HG03439 (cell line): ENCODE measurements around the gene OSBPL10.

Experiments
- ATAC-seq: cut with Tn5 transposase; IDR thresholded peaks from one replicate; pipeline ENCODE4 v1.9.1; 2021; ENCODE audit warnings: mild to moderate bottlenecking, moderate library complexity; ENCODE audit not compliant: unreplicated experiment

OSBPL10 gene

DNA sequence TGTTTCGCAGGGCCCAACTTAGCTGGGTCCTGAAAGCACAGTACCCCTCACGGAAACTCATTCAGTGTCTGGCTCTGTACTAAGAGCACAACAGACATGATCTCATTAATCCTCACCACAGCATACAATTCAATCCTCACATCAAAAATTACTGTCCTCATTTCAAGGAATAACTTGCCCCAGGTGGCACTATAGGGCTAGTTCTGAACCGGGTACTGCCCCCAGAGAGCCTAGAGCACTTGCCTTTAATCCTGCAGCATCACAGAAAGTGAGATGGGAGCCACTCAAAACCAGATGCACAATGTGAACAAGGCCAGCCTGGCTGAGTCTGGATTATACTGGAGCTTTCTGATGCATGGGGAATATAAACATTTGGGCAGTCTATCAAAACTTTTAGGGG lies 122.6 kb downstream of the OSBPL10 start:
- no peak for ATAC-seq

DNA sequence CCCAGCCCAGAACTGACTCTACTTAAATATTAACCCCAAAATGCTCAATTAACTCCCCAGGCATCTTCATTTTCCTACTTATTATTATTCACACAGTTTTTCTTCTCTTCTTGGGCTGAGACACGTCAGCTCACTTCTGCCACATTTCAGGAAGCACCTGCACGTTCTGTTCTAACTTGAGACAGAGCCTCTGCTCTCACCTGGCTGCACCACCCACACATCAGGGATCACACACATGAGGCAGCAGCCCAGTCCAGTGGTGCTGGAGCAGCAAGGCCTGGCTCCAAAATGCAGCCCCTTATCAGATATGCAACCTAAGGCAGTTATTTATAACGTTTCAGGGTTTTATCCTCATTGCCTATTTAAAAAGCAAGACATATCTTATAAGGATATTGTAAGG lies 127.5 kb downstream of the OSBPL10 start:
- no peak for ATAC-seq

DNA sequence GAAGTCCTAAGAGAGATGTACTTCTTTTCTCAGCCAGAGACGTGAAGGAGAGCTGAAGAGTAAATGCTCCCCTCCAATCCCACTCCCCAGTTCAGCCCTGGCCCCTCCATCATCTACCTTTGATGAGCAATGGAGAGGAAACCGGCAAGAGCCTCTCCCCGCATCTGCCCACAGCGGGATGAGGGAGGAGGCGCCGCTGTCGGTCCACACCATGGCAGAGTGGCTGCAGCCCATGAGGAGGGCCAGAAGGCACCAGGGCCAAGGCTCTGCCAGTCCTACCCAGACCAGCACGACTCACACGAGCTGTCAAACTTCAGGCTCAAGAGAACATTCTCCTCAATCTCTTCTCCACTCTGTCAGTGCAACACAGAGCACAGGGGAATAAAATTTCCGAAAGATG lies 129.8 kb downstream of the OSBPL10 start:
- no peak for ATAC-seq

GRCh38 chr3:31848911-31849310 lies 132.2 kb downstream of the OSBPL10 start:
- ATAC-seq = no peak

DNA sequence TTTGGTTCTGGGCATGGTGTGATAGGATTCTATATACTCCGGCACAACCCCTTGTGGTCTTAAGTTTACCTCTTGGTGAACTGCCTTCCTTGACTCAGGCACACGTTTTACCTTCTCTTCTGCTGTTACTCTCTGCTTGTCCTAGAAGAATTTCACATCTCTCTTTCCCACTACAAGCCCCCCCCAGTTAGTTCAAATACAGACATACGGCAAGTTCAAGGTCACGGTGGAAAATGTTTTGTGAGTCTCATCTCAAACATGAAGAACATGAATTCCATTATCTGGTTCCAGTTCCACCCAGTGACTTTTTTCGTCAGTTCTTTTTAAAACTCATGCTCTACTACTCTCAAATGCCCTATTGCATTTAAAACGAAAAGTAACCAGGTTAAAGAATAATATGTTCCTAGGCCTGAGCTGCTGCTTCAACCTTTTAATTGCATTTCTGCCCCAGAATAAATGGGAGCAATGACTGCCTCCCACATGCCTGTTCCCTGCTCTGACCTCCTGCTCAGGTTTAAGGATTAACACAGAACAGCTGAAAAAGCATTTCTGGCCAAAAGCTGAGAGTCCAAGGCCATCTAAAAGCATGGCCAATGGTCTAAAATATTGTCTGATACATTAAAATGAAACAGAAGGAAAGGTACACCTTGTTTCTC lies 132.8 kb downstream of the OSBPL10 start:
- no peak for ATAC-seq

- no peak for ATAC-seq
Observed at GRCh38 chr3:31847760-31848159, 133.3 kb downstream of the OSBPL10 start.

- ATAC-seq = no peak
Observed at GRCh38 chr3:31841515-31841914, 139.5 kb downstream of the OSBPL10 start.

- ATAC-seq = no peak
Observed at GRCh38 chr3:31840252-31840651, 140.8 kb downstream of the OSBPL10 start.

DNA sequence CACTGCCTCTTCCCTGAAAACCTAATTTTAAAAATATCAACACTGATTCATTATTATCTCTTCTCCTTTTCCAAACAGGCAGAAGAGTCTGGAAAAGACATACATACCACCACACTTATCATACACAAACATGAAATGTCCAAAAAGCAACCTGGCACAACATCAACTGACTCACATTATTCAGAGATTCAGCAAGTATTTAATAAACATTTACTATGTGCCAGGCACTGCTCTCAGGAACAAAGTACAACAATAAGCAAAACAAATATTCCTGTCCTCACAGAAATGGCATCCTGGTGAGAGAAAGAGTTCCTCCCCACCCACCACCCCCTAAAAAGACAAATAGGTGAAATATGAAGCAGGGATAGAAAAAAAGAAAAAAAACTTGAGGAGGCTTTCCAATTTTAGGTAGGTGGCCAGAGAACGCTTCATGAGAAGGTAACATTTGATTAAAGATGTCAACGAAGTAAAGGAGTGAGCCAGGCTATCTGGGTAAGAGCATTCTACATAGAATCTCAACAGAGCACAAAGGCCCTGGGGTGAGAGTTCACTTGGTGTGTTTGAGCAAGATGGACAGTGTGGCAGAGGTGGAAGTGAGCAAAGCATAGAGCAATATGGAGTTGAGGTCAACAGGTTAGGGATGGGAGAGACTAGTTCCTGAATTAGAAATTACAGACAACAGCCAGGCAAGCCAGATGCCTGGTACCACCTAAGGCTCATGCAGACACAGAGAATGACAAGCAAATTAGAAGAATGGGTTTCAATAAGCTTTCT lies 141.7 kb downstream of the OSBPL10 start:
- ATAC-seq = no peak

- ATAC-seq = no peak
Observed at GRCh38 chr3:31836131-31837075, 144.7 kb downstream of the OSBPL10 start.

GRCh38 chr3:31833391-31834190 lies 147.5 kb downstream of the OSBPL10 start:
- ATAC-seq = no peak

- ATAC-seq = no peak
Observed at GRCh38 chr3:31832551-31832950, 148.5 kb downstream of the OSBPL10 start.

DNA sequence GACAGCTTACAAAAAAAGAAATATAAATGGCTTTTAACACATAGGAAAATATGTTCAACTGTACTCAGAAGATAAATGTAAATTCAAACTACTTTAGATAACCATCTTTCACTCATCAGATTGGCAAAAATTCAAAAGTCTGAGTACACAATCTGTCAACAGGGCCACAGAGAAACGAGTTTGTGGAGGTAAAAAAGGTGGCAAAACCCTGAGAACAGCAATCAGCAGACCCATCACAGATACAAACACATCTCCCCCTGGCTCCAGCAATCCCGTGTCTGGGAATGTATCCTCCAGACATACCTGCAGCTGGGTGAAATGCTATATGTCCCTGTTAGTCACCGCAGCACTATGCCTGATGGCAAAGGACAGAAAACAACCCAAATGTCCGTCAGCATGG lies 149.5 kb downstream of the OSBPL10 start:
- no peak for ATAC-seq

- ATAC-seq = no peak
Observed at GRCh38 chr3:31829826-31830426, 151.1 kb downstream of the OSBPL10 start.

- no peak for ATAC-seq
Observed at GRCh38 chr3:31829010-31829409, 152.1 kb downstream of the OSBPL10 start.

- no peak for ATAC-seq
Observed at GRCh38 chr3:31828007-31828406, 153.1 kb downstream of the OSBPL10 start.

GRCh38 chr3:31823184-31823583 lies 157.9 kb downstream of the OSBPL10 start:
- no peak for ATAC-seq

GRCh38 chr3:31821118-31821517 lies 159.9 kb downstream of the OSBPL10 start:
- no peak for ATAC-seq

DNA sequence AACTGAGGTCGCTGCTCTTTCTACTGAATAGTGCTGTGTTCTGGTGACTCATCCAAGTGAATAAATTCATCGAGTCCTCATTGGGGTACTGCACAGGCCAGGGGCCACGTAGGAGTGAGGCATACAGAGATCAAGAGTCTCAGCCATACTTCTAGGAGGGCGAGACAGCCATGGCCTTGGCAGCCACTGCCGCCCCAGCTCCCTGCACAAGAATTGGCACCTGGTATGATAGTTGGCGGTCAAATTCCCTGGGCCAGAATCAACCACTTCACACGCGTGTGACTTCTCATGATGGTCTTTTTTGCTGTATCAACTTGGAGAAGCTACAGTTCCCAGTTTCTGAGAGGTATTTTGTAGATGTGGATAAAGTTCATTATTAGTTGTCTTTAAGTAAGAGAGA lies 161.6 kb downstream of the OSBPL10 start:
- no peak for ATAC-seq

GRCh38 chr3:31817411-31817966 lies 163.6 kb downstream of the OSBPL10 start:
- ATAC-seq = no peak
